Gastrocnemius medialis (tissue), 4 donors: ENCODE results near the gene LCORL. TPM values are rescaled to one million over a fixed set of nuclear protein-coding genes. Genes with fewer than 3 reads are reported as not detected.

Experiments used
- ATAC-seq, 2 donors: fragments of 150-250 bp; one replicate each; pipeline ENCODE4 v1.9.1; 2016
- DNase-seq, 2 donors: peaks; one replicate each; pipeline ENCODE4 v3.0.0-alpha.2; 2019
- H3K27ac ChIP-seq, 4 donors: fragments of 200-600 bp; sonication (generic); 1 replicate in 1 of 4; 2 replicates in 3 of 4; pipeline ENCODE4 v1.5.1; 2016 to 2018; ENCODE audit warnings: mild to moderate bottlenecking in 2 of 4, moderate library complexity in 1 of 4
- H3K27me3 ChIP-seq, 3 donors: fragments of 200-600 bp; sonication (generic) in 2 of 3; 1 replicate in 1 of 3; 2 replicates in 2 of 3; pipeline versions ENCODE4 v1.5.1 to v1.6.0; 2016 to 2019; ENCODE audit warnings: mild to moderate bottlenecking in 1 of 3, moderate library complexity in 1 of 3
- H3K36me3 ChIP-seq, 2 donors: fragments of 200-600 bp; sonication (generic) in 1 of 2; one replicate each; pipeline ENCODE4 v1.5.1; 2017 to 2018
- H3K4me1 ChIP-seq, 2 donors: fragments of 200-600 bp; sonication (generic) in 1 of 2; one replicate each; pipeline ENCODE4 v1.5.1; 2016 to 2017; ENCODE audit warnings: mild to moderate bottlenecking in 2 of 2
- H3K4me3 ChIP-seq, 4 donors: fragments of 200-600 bp; sonication (generic) in 3 of 4; 1 replicate in 1 of 4; 2 replicates in 3 of 4; pipeline ENCODE4 v1.5.1; 2016 to 2019; ENCODE audit warnings: mild to moderate bottlenecking in 2 of 4
- H3K9me3 ChIP-seq, 3 donors: fragments of 200-600 bp; sonication (generic) in 2 of 3; 1 replicate in 1 of 3; 2 replicates in 2 of 3; pipeline ENCODE4 v1.5.1; 2016 to 2019
- POLR2A ChIP-seq, 2 donors: fragments of 450-650 bp; IDR thresholded peaks; one replicate each; pipeline ENCODE4 v1.6.1; 2017; ENCODE audit warnings: antibody characterized with exemption in 2 of 2, mild to moderate bottlenecking in 2 of 2, moderate library complexity in 2 of 2
- in situ Hi-C, 4 donors: fragments of 200-750 bp; cut with MboI; loops; one replicate each; pipeline versions ENCODE4 v1.15.0 to v1.8.0; 2017; ENCODE audit warnings: low sequenced_read_pairs in 4 of 4
- intact Hi-C: fragments of 100-400 bp; cut with DNase I; formaldehyde crosslinking; loops from one replicate; pipeline ENCODE4 v1.15.1; 2023; ENCODE audit warnings: low total_unique reads
- total RNA-seq, 4 donors: library from RNA; depleted of rRNA; stranded (reverse); fragments of >200 nt; gene quantifications; one replicate each; pipeline versions ENCODE4 v1.1.0 to v1.2.3, GENCODE V29; 2016
- TF ChIP-seq, protein P1 (sequence below), 5 experiments: fragments of 450-650 bp in 3 of 5; fragments of 200-600 bp in 2 of 5; sonication (generic) in 2 of 5; IDR thresholded peaks in 4 of 5; conservative IDR thresholded peaks in 1 of 5; 1 replicate in 4 of 5; 2 replicates in 1 of 5; pipeline ENCODE4 v1.5.1; 2016 to 2019; ENCODE audit warnings: antibody characterized with exemption in 5 of 5, mild to moderate bottlenecking in 3 of 5, moderate library complexity in 3 of 5

Gene LCORL
- total RNA-seq, 4 donors from 2014 or later, result 12.8 to 34.7 (median 26.1) TPM

- in situ Hi-C loops, result loop anchor here (5.0 to 25.0 kb wide), 8 partner anchors 193 to 780 kb away; partner anchors contain the start of genes LCORL (in 3 of the 4), LAP3 (in 1 of the 4) and MED28 (in 1 of the 4)
- Histone ChIP-seq H3K4me1 (peaks cover 43 to 48% of the 10 kb centered on the region in 2 donors), H3K27ac (peak overlapping the region in 3 of 4 donors; percentile 41 to 99 (median 94))
Observed at GRCh38 chr4:17807446-17807845, 214.1 kb downstream of the LCORL start.

GRCh38 chr4:17805580-17806155 is 215.9 kb downstream of the LCORL start:
- ATAC-seq (no peak), DNase-seq (no peak)
- no peak overlapping the region for H3K4me3 ChIP-seq
- in situ Hi-C loops, result loop anchor here (5.0 to 25.0 kb wide), 8 partner anchors 191 to 782 kb away; partner anchors contain the start of genes LCORL (in 3 of the 4), LAP3 (in 1 of the 4) and MED28 (in 1 of the 4)
- H3K4me1 ChIP-seq, result peaks cover 36 to 37% of the 10 kb centered on the region in 2 donors
- TF ChIP-seq, protein P1, sequence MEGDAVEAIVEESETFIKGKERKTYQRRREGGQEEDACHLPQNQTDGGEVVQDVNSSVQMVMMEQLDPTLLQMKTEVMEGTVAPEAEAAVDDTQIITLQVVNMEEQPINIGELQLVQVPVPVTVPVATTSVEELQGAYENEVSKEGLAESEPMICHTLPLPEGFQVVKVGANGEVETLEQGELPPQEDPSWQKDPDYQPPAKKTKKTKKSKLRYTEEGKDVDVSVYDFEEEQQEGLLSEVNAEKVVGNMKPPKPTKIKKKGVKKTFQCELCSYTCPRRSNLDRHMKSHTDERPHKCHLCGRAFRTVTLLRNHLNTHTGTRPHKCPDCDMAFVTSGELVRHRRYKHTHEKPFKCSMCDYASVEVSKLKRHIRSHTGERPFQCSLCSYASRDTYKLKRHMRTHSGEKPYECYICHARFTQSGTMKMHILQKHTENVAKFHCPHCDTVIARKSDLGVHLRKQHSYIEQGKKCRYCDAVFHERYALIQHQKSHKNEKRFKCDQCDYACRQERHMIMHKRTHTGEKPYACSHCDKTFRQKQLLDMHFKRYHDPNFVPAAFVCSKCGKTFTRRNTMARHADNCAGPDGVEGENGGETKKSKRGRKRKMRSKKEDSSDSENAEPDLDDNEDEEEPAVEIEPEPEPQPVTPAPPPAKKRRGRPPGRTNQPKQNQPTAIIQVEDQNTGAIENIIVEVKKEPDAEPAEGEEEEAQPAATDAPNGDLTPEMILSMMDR (IDR thresholded peaks at IDR 0.05 in 4 of 5, conservative IDR thresholded peaks at IDR 0.05 in 1 of 5), result no peak
- no peak for TF ChIP-seq POLR2A (IDR thresholded peaks at IDR 0.05)
- intact Hi-C loops, result loop anchor here (5.0 kb wide), 2 partner anchors 43 to 168 kb away; no protein-coding TSS in a partner anchor
- H3K36me3 ChIP-seq, result peaks cover 0 to 18% of the 10 kb centered on the region in 2 donors
- no peaks in the 10 kb centered on the region for H3K27me3 ChIP-seq
- H3K27ac ChIP-seq, result no peak overlapping the region
- H3K9me3 ChIP-seq, result no peaks in the 10 kb centered on the region

More at GRCh38 chr4:17807446-17807845, 214.1 kb downstream of the LCORL start:
- Histone ChIP-seq H3K27me3 (no peaks in the 10 kb centered on the region), H3K9me3 (no peaks in the 10 kb centered on the region), H3K36me3 (peaks cover 0 to 18% of the 10 kb centered on the region in 2 donors), H3K4me3 (peak overlapping the region in 1 of 4 donors; percentile 17)
- ATAC-seq (no peak), DNase-seq (no peak)
- intact Hi-C loops, result loop anchor here (5.0 kb wide), 2 partner anchors 45 to 170 kb away; no protein-coding TSS in a partner anchor
- TF ChIP-seq, protein P1 (IDR thresholded peaks at IDR 0.05 in 4 of 5, conservative IDR thresholded peaks at IDR 0.05 in 1 of 5), result no peak
- no peak for TF ChIP-seq POLR2A (IDR thresholded peaks at IDR 0.05)

DNA sequence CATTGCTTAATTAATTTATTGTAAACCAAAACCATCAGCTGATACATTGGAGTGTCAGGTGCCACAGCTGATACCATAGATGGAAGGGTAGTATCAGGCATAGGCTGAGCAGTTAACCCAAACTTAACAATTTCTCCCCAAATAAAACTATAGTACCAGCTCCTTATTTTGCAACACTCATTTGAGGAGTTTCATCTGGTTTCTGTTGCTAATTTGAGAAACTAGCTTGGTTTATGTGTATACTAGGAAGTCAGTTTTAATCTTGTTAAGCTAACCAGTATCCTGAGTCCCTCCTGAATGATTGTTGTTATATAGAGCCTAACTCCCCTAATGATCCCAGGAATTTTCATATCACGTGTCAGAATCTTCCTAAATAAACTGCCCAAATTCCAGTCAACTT is 223.7 kb downstream of the LCORL start:
- in situ Hi-C loops, result no loop called here
- TF ChIP-seq, protein P1 (IDR thresholded peaks at IDR 0.05 in 4 of 5, conservative IDR thresholded peaks at IDR 0.05 in 1 of 5), result no peak
- no peak for TF ChIP-seq POLR2A (IDR thresholded peaks at IDR 0.05)
- intact Hi-C loops, result no loop called here

DNA sequence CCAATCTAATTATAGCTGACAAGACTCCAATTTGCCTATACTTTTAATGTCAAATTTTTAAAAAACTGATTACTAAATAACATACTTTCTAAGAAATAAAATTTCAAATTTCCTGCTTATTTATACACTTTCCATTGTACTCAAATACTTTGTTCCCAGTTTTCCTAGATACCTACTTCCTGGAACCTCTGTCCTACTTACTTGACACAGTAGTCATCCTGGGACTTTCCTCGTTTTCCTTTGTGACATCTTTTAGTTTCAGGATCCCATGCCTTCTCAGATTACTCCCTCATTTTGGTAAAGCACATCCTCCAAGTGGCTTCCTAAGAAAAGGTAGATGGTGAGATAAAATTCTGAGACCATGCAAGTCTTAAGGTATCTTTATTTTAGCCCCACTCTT is 226.8 kb downstream of the LCORL start:
- in situ Hi-C loops (no loop called here), intact Hi-C loops (no loop called here)
- TF ChIP-seq, protein P1 (IDR thresholded peaks at IDR 0.05 in 4 of 5, conservative IDR thresholded peaks at IDR 0.05 in 1 of 5), result no peak
- no peak for TF ChIP-seq POLR2A (IDR thresholded peaks at IDR 0.05)
- no peak for DNase-seq
- Histone ChIP-seq H3K27ac (no peak overlapping the region), H3K9me3 (no peaks in the 10 kb centered on the region), H3K27me3 (no peaks in the 10 kb centered on the region), H3K36me3 (no peaks in the 10 kb centered on the region), H3K4me3 (no peak overlapping the region), H3K4me1 (peaks cover 6 to 9% of the 10 kb centered on the region in 2 donors)
- no peak for ATAC-seq

More for the DNA sequence above, 223.7 kb downstream of the LCORL start:
- H3K4me1 ChIP-seq, result peaks cover 6 to 9% of the 10 kb centered on the region in 2 donors
- H3K36me3 ChIP-seq, result no peaks in the 10 kb centered on the region
- no peak for DNase-seq
- no peaks in the 10 kb centered on the region for H3K27me3 ChIP-seq
- H3K9me3 ChIP-seq, result no peaks in the 10 kb centered on the region
- H3K27ac ChIP-seq, result no peak overlapping the region
- no peak for ATAC-seq
- H3K4me3 ChIP-seq, result no peak overlapping the region

Other genes starting within 250 kb of the LCORL start
- under 1 TPM in 3 of 4 donors, not detected in 1; 0.11 to 0.53 (median 0.49) TPM for gene FAM184B, start 240.1 kb downstream of the LCORL start, total RNA-seq
- gene DCAF16, start 211.0 kb downstream of the LCORL start, total RNA-seq, result 10 to 100 TPM in 2 of 4 donors, 1 to 10 TPM in 2; 5.8 to 12.3 (median 8.2) TPM
- gene NCAPG, start 210.8 kb downstream of the LCORL start, total RNA-seq, result under 1 TPM in 3 of 4 donors, not detected in 1; 0.25 to 0.49 (median 0.33) TPM